GM10847 (cell line): ENCODE data around the gene SLC22A23.

Experiments used
- POLR2A ChIP-seq: IDR thresholded peaks from 2 replicates; pipeline ENCODE4 v1.6.1; 2011; ENCODE audit not compliant: insufficient read length; ENCODE audit errors: extremely low read depth

The SLC22A23 gene

GRCh38 chr6:3267162-3267561, 189.7 kb downstream of the SLC22A23 start:
- TF ChIP-seq POLR2A = no peak

GRCh38 chr6:3266170-3266569, 190.7 kb downstream of the SLC22A23 start:
- no peak for TF ChIP-seq POLR2A

- no peak for TF ChIP-seq POLR2A
Observed at GRCh38 chr6:3265671-3266070, 191.2 kb downstream of the SLC22A23 start.

DNA sequence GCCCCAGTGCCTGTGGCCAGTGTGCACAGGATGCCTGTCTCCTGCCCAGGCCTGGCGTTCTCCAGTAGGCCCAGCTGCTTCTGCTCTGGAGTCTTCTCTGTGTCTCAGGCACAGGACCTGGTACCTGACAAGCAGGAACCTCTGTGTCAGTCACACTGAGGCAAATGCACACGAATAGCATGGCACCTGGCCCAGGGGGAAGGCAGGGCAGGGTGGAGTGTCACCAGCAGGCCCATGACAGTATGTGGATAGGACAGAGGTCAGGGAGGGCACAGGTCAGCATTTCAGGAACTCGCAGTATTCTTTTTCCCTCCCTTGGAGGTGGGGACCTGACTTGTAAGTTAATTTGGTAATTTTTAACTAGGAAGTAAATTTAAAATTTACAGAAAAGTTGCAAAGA, 192.5 kb downstream of the SLC22A23 start:
- no peak for TF ChIP-seq POLR2A

GRCh38 chr6:3263096-3263495, 193.8 kb downstream of the SLC22A23 start:
- TF ChIP-seq POLR2A = no peak

DNA sequence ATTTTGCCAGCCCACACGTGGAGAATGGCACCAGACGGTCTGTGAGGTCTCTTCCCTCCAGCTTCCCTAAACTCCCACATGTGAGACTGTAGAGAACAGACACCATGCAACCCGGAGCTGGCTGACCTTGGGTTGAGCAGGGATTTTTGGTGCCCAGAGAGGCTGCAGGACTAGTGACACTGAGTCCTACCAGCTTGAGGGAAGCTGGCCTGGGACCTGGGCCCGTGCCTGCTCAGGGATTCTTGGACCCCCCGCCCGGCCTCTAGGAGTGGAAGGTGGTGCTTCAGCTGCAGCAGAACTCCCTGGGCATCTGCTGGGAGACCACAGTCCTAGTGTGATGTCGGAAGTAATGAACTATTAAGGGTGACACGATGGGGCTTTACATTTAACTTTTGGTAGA, 194.9 kb downstream of the SLC22A23 start:
- TF ChIP-seq POLR2A = no peak

DNA sequence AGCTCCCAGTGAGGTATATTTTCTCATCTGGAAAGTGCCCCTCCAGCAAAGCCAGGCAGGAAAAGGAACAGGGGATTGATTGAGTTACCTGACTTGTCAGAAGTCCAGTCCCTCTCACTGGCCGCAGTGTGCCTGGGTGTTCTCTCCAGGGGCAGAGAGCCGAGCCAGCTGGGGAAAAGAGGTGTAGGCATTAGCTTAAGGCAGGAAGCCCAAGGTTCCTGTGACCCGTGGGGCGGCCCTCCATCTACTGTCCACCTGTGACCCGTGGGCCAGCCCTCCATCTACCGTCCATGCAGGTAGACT, 195.4 kb downstream of the SLC22A23 start:
- no peak for TF ChIP-seq POLR2A

DNA sequence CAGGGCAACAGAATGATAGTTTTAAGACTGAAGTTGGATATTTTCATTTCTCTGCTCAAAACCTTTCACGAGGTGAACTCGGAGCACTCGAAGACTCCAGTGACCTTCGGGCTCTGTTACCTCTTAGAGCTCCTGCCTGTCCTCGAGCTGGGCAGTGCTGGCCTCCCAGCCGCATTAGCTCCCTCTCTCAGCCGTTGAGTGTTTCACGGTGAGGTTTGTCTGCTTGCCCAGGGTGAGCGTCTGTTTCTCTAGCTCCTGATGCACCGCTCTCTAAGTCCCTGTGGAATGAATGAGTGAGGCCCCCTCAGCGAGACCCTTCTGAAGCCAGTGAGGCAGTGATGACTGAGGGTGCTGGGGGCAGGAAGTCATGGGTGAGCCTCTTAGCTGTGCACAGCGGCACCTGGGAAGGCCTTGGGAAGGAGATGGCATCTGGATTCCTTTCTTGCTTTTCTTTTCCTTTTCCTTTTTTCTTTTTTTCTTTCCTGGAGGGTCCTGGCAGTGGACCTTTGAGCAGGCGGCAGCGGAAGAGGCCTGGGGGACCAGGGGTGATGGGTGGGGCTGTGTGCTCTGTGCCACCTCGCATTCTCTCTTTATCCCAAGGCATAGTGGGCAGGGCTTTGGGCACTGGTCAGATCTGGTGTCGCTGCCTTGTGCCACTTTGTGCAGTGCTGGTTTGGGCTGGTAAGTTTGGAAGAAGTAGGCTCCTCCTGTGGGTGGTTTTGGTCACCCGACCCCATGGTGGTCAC, 195.9 kb downstream of the SLC22A23 start:
- TF ChIP-seq POLR2A = no peak

GRCh38 chr6:3260296-3260695, 196.6 kb downstream of the SLC22A23 start:
- TF ChIP-seq POLR2A = no peak

GRCh38 chr6:3259491-3259958, 197.3 kb downstream of the SLC22A23 start:
- TF ChIP-seq POLR2A = no peak

GRCh38 chr6:3258720-3259490, 197.9 kb downstream of the SLC22A23 start, which contains the start of gene PSMG4:
PSMG4 (plus strand) TSS chr6:3258947; CDS start chr6:3259023, 76 bp downstream.
- peak; percentile 58 for TF ChIP-seq POLR2A

- TF ChIP-seq POLR2A = no peak
Observed at GRCh38 chr6:3258201-3258600, 198.6 kb downstream of the SLC22A23 start.

GRCh38 chr6:3253597-3253961, 203.3 kb downstream of the SLC22A23 start:
- no peak for TF ChIP-seq POLR2A

- TF ChIP-seq POLR2A = no peak
Observed at GRCh38 chr6:3252861-3253596, 203.8 kb downstream of the SLC22A23 start.

GRCh38 chr6:3252369-3252768, 204.5 kb downstream of the SLC22A23 start:
- TF ChIP-seq POLR2A = no peak
